HepG2 (cell line): ENCODE results near the gene HSD17B8. TPM values are rescaled to one million over a fixed set of nuclear protein-coding genes. Genes with fewer than 3 reads are reported as not detected.

Experiments used
- ATF7-NPFF ChIP-seq: sonication (generic); formaldehyde crosslinking; IDR thresholded peaks from 2 replicates; pipeline ENCODE4 v1.8.1; 2023; ENCODE audit warnings: mild to moderate bottlenecking, low read depth, missing genetic modification reagents, moderate library complexity
- CHD2 ChIP-seq: IDR thresholded peaks from 2 replicates; pipeline ENCODE4 v1.6.1; 2011; ENCODE audit warnings: low read depth, low read length, improper control_type of control experiment
- DRAP1 ChIP-seq: IDR thresholded peaks from 2 replicates; pipeline ENCODE4 v1.6.1; 2016; ENCODE audit warnings: missing genetic modification reagents, missing compliant biosample characterization
- FOXO4 ChIP-seq: sonication (generic); formaldehyde crosslinking; conservative IDR thresholded peaks from 2 replicates; pipeline ENCODE4 v1.8.1; 2023; ENCODE audit warnings: missing genetic modification reagents
- KAT7 ChIP-seq: IDR thresholded peaks from 2 replicates; pipeline ENCODE4 v1.6.1; 2018; ENCODE audit warnings: borderline replicate concordance, missing compliant biosample characterization
- NCOA2 ChIP-seq: sonication (generic); formaldehyde crosslinking; IDR thresholded peaks from 2 replicates; pipeline ENCODE4 v1.8.0; 2022; ENCODE audit warnings: inconsistent platforms
- PREB ChIP-seq: sonication (generic); formaldehyde crosslinking; IDR thresholded peaks from 2 replicates; pipeline ENCODE4 v1.4.0; 2020; ENCODE audit warnings: missing genetic modification reagents
- RELA ChIP-seq: sonication (generic); formaldehyde crosslinking; IDR thresholded peaks from 2 replicates; pipeline ENCODE4 v1.4.0; 2020; ENCODE audit warnings: missing genetic modification reagents
- RERE ChIP-seq: IDR thresholded peaks from 2 replicates; pipeline ENCODE4 v1.6.1; 2016; ENCODE audit warnings: low read depth, missing genetic modification reagents, missing compliant biosample characterization
- RXRB ChIP-seq: IDR thresholded peaks from 2 replicates; pipeline ENCODE4 v1.6.1; 2016; ENCODE audit warnings: borderline replicate concordance, missing genetic modification reagents, missing compliant biosample characterization
- SNAPC5 ChIP-seq: sonication (generic); formaldehyde crosslinking; IDR thresholded peaks from 2 replicates; pipeline ENCODE4 v1.8.1; 2023; ENCODE audit warnings: mild to moderate bottlenecking, missing genetic modification reagents, borderline replicate concordance
- TCF7L2 ChIP-seq: IDR thresholded peaks from 2 replicates; pipeline ENCODE4 v1.6.1; 2011; ENCODE audit warnings: mild to moderate bottlenecking, low read depth, low read length, moderate library complexity
- TSC22D2 ChIP-seq: sonication (generic); formaldehyde crosslinking; IDR thresholded peaks from 2 replicates; pipeline ENCODE4 v1.5.1; 2020; ENCODE audit warnings: missing genetic modification reagents, mild to moderate bottlenecking, borderline replicate concordance
- ZFX ChIP-seq: sonication (generic); formaldehyde crosslinking; IDR thresholded peaks from 2 replicates; pipeline ENCODE4 v1.4.0; 2020; ENCODE audit warnings: mild to moderate bottlenecking, low read depth, missing genetic modification reagents, moderate library complexity
- ZNF205 ChIP-seq: IDR thresholded peaks from 2 replicates; pipeline ENCODE4 v1.6.1; 2018; ENCODE audit warnings: missing biosample characterization, missing genetic modification reagents
- ZNF292 ChIP-seq: sonication (generic); formaldehyde crosslinking; IDR thresholded peaks from 2 replicates; pipeline ENCODE4 v1.8.1; 2022; ENCODE audit warnings: mild to moderate bottlenecking, low read depth, missing genetic modification reagents, borderline replicate concordance
- ZNF30 ChIP-seq: sonication (generic); formaldehyde crosslinking; IDR thresholded peaks from 2 replicates; pipeline ENCODE4 v1.5.0; 2020; ENCODE audit warnings: mild to moderate bottlenecking, missing genetic modification reagents
- ZNF367 ChIP-seq: sonication (generic); formaldehyde crosslinking; IDR thresholded peaks from 2 replicates; pipeline ENCODE4 v1.4.0; 2020; ENCODE audit warnings: missing genetic modification reagents, borderline replicate concordance
- polyA plus RNA-seq, 8 experiments: library from polyadenylated mRNA; depleted of rRNA in 3 of 8; stranded (reverse) in 7 of 8; unstranded in 1 of 8; fragments of >200 nt; fragmentation: Illumina TruSeq in 4 of 8; extraction: Trizol in 4 of 8; gene quantifications; 2 replicates each; pipeline versions ENCODE4 v1.2.1 to v1.2.3, GENCODE V29; 2011 to 2016; ENCODE audit warnings: low read depth in 4 of 8, missing spikeins in 1 of 8, mixed read lengths in 1 of 8; ENCODE audit not compliant: insufficient read depth in 1 of 8
- total RNA-seq, 5 experiments: library from RNA; depleted of rRNA; stranded (reverse); fragments of >200 nt; fragmentation: Illumina TruSeq; extraction: Trizol; gene quantifications; 2 replicates each; pipeline ENCODE4 v1.2.3, GENCODE V29; 2016; ENCODE audit warnings: low read depth in 1 of 5

HSD17B8 gene
- total and polyA plus RNA-seq, 2 of the 13 experiments (the other 11 are each of a cell fraction or from before 2014, with no cell fraction given) = 12.6 to 20.1 TPM

- TF ChIP-seq FOXO4 (CRISPR knock-in tag) (no peak), DRAP1 (CRISPR knock-in tag) (peak; percentile 78), TSC22D2 (CRISPR knock-in tag) (peak; percentile 78; the same call in 1 of the 2 replicates), ZFX (CRISPR knock-in tag) (peak; percentile 74), NCOA2 (CRISPR knock-in tag) (0 out of 2 replicates have a peak, but pooled peaks have one; percentile 19), ZNF292 (CRISPR knock-in tag) (no peak), ZNF367 (CRISPR knock-in tag) (no peak; the same call in 1 of the 2 replicates), CHD2 (peak; percentile 52; the same call in 1 of the 2 replicates), RXRB (CRISPR knock-in tag) (no peak; the same call in 1 of the 2 replicates), KAT7 (CRISPR knock-in tag) (no peak; the same call in 1 of the 2 replicates), RERE (CRISPR knock-in tag) (no peak; the same call in 1 of the 2 replicates), RELA (peak; percentile 24; the same call in 1 of the 2 replicates), ZNF30 (CRISPR knock-in tag) (no peak), ZNF205 (peak; percentile 63; the same call in 1 of the 2 replicates), SNAPC5 (CRISPR knock-in tag) (no peak), PREB (CRISPR knock-in tag) (0 out of 2 replicates have a peak, but pooled peaks have one; percentile 85), ATF7-NPFF (peak; percentile 66; the same call in 1 of the 2 replicates), TCF7L2 (no peak)
These were observed at the start of gene HSD17B8 (continued) for GRCh38 chr6:33204415-33205190.
